Measurements from ENCODE around the gene KCNQ1. TPM values are rescaled to one million over a fixed set of nuclear protein-coding genes. Genes with fewer than 3 reads are reported as not detected.

The KCNQ1 gene
- total and polyA plus RNA-seq, 2 of the 13 experiments (the other 11 are each of a cell fraction or from before 2014, with no cell fraction given), result 0.02 to 0.08 TPM

DNA sequence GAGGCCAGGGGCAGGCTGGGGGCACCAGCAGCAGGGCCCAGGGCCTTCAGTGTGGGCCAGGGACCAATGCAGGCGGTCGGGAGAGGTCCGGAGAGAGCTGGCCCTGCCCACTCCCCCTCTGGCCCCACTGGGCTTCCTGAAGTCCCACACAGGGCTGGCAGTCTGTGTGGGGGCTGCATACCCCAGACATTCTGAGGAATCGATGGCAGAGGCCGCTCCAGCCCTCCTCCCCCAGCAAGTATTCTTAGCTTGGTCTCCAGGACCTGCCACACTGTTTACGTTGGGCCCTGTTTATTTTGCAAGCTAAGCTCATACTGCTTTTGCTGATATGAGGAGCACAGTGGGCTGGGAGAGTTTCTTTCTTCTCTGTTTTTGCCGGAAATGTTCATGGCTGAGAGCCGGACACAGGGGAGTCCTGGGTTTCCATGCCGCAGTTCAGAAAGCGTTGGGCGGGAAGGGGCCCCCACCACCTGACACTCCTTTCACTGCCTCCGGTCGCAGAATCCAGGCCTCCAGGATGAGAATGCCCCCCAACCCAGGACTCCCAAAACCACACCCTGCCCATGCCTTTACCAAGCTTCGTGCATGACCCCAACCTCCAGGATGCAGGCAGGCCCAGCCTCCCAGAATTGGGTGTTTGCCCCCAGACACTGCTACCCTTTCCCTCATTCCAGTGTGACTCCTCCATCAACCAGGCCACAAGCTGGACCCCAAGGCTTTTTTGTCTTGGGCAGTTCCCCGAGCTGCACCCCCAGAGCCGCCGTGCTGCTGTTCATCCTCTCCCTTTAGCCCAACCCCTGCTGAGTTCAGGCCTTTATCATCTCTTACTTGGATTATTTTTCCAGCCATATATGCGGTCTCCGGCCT is 336.8 kb downstream of the KCNQ1 start:
- ChIA-PET CTCF (ENCODE audit: low intra/inter-chr PET ratio, low total read pairs) (no interaction called here), POLR2A (interaction anchor here (0.9 to 1.4 kb wide), 3 partner anchors 51 to 112 kb away, joined by 3 to 6 read pairs (median 5); partner anchors contain the start of gene KCNQ1OT1)
- Histone ChIP-seq H3K27me3 (ENCODE audit: control insufficient read depth in 1 of 2, insufficient read depth in 2 of 2, low read length in 2 of 2) (peaks cover 10 to 55% of the 10 kb centered on the region in 2 experiments; a peak in 4 of 5 replicates), H3K27ac (ENCODE audit: extremely low read length, insufficient read depth, low read length) (no peak overlapping the region), H3K79me2 (ENCODE audit: insufficient read depth, low read length) (no peaks in the 10 kb centered on the region), H4K20me1 (ENCODE audit: insufficient read depth, low read length) (no peaks in the 10 kb centered on the region), H3K4me3 (replicated peaks in 1 of 3; ENCODE audit: insufficient read depth in 1 of 3, low read depth in 2 of 3, low read length in 3 of 3) (peak overlapping the region in 1 of 3 experiments; percentile 60; a peak in 2 of 6 replicates), H2AFZ (ENCODE audit: low read length) (no peak overlapping the region), H3K9me3 (ENCODE audit: low read length) (no peaks in the 10 kb centered on the region), H3K4me1 (ENCODE audit: insufficient read depth, low read length) (peaks cover 52% of the 10 kb centered on the region), H3K36me3 (replicated peaks in 1 of 2; ENCODE audit: control insufficient read depth in 1 of 2, insufficient read depth in 2 of 2, low read length in 2 of 2) (no peaks in the 10 kb centered on the region), H3K9ac (ENCODE audit: insufficient read depth, low read depth, low read length) (0 out of 2 replicates have a peak overlapping the region, but pooled peaks have one; percentile 9), H3K4me2 (ENCODE audit: low read depth, low read length) (peak overlapping the region; percentile 80)
- peak; percentile 14; the same call in 2 of the 3 replicates for ATAC-seq
- in situ Hi-C loops (cut with HindIII; ENCODE audit: extremely low pct_ligation_motif_present, low pct_unique_long_range_greater_than_20kb) (no loop called here), intact Hi-C loops (cut with micrococcal nuclease; ENCODE audit: unreplicated experiment) (no loop called here)
- no TSS peak for BruUV-seq (replicated peaks)
- DNase-seq (ENCODE audit: low spot score), result no peak
- WGBS (ENCODE audit: low lambda C conversion rate), result 26% methylated on average over 12 of the region's 19 CpGs
- no peak for FAIRE-seq
- TF ChIP-seq ZFX (CRISPR knock-in tag; IDR thresholded peaks at IDR 0.05; ENCODE audit: low read depth), result peak; percentile 56; the same call in 1 of the 2 replicates
- TF ChIP-seq CSRNP1 (CRISPR knock-in tag; IDR thresholded peaks at IDR 0.05), result no peak
- peak; percentile 35; the same call in 1 of the 2 replicates for TF ChIP-seq ZFY (CRISPR knock-in tag; IDR thresholded peaks at IDR 0.05)
- no peak for TF ChIP-seq MAZ (IDR thresholded peaks at IDR 0.05; ENCODE audit: borderline replicate concordance, low read depth, low read length)
- TF ChIP-seq MAZ (CRISPR knock-in tag; IDR thresholded peaks at IDR 0.05; ENCODE audit: low read depth), result 0 out of 2 replicates have a peak, but pooled peaks have one; percentile 26
- TF ChIP-seq, protein P1, sequence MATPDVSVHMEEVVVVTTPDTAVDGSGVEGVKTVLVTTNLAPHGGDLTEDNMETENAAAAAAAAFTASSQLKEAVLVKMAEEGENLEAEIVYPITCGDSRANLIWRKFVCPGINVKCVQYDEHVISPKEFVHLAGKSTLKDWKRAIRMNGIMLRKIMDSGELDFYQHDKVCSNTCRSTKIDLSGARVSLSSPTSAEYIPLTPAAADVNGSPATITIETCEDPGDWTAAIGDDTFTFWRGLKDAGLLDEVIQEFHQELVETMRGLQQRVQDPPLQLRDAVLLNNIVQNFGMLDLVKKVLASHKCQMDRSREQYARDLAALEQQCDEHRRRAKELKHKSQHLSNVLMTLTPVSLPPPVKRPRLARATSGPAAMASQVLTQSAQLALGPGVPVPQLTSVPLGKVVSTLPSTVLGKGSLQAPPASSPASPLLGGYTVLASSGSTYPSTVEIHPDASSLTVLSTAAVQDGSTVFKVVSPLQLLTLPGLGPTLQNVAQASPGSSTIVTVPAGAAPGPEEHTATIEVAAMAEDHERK (CRISPR knock-in tag; IDR thresholded peaks at IDR 0.05; ENCODE audit: low read depth), result no peak
- 0 out of 2 replicates have a peak, but pooled peaks have one; percentile 16 for TF ChIP-seq ARID5B (CRISPR knock-in tag; IDR thresholded peaks at IDR 0.05)
- peak; percentile 28; the same call in 1 of the 2 replicates for TF ChIP-seq ZNF263 (CRISPR knock-in tag; IDR thresholded peaks at IDR 0.05)
- TF ChIP-seq ELF1 (CRISPR knock-in tag; IDR thresholded peaks at IDR 0.05), result no peak
- TF ChIP-seq, protein P2, sequence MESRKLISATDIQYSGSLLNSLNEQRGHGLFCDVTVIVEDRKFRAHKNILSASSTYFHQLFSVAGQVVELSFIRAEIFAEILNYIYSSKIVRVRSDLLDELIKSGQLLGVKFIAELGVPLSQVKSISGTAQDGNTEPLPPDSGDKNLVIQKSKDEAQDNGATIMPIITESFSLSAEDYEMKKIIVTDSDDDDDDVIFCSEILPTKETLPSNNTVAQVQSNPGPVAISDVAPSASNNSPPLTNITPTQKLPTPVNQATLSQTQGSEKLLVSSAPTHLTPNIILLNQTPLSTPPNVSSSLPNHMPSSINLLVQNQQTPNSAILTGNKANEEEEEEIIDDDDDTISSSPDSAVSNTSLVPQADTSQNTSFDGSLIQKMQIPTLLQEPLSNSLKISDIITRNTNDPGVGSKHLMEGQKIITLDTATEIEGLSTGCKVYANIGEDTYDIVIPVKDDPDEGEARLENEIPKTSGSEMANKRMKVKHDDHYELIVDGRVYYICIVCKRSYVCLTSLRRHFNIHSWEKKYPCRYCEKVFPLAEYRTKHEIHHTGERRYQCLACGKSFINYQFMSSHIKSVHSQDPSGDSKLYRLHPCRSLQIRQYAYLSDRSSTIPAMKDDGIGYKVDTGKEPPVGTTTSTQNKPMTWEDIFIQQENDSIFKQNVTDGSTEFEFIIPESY (CRISPR knock-in tag; IDR thresholded peaks at IDR 0.05), result no peak
- no peak for TF ChIP-seq HNF1B (CRISPR knock-in tag; IDR thresholded peaks at IDR 0.05)

Data from HepG2 (cell line).